LoVo (cell line): Measurements from ENCODE around the gene LPCAT3.

Experiments used
- DNase-seq: peaks from one replicate; pipeline ENCODE4 v3.0.0-alpha.2; 2016; ENCODE audit warnings: low spot score

Gene LPCAT3

DNA sequence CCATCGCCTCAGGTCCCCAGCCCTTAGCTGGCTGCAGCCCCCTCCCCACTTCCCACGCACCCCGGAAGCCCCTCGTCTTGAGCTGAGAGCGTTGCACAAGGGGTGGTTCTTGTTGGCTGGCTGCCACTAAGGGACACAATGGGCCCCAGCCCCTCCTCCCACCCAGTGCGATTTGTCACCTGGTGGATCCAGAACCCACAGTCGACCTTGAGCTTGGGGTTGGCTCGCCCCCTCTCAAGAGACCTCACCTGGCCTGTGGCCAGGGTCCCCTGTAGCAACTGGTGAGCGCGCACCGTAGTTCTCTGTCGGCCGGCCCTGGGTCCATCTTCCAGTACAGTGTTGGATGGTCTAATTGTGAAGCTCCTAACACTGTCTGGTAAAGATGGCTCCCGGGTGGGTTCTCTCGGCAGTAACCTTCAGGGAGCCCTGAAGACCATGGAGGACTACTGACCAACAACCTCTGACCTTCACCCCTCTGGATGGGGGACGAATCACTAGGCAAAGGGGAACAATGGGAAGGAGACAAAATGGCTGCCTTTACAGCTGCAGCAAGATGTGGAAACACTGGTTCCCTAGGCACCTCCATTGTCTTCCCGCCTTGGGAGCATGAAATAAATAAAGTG lies 54.4 kb downstream of the LPCAT3 start:
- peak; percentile 41 for DNase-seq

DNA sequence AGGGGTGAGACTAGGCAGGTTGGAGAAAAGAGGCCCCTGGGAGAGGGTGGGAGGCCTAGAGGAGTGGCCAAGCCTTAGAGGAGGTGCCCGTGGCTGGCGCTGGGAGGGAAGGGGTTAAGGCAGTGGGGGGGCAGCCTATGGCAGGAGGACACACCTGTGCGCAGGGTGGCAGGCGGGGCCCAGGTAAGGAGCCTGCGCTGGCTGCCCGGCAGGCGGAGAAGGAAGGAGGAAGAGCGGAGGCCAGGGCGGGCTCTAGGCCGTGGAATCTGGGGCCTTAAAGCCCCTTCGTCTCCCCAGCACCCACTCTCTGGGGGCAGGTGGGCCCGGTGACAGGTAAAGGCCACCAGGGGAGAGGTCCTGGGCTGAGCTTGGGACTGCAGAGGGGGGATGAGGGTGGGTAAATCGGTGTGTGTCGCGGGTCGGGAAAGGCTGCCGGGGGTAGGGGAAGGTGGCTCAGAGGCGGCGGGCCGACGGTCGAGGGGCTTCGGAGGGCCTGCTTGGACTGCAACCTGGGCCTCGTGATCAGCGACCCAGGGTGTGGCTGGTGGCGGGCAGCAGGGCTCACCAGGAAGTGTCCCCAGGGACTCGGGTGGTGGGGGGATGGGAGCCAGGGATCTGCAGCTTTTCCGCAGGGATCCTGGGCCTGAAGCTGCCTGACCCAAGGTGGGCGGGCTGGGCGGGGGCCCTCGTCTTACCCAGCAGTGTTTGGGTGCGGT lies 55.1 kb downstream of the LPCAT3 start:
- peak; percentile 95 for DNase-seq

DNA sequence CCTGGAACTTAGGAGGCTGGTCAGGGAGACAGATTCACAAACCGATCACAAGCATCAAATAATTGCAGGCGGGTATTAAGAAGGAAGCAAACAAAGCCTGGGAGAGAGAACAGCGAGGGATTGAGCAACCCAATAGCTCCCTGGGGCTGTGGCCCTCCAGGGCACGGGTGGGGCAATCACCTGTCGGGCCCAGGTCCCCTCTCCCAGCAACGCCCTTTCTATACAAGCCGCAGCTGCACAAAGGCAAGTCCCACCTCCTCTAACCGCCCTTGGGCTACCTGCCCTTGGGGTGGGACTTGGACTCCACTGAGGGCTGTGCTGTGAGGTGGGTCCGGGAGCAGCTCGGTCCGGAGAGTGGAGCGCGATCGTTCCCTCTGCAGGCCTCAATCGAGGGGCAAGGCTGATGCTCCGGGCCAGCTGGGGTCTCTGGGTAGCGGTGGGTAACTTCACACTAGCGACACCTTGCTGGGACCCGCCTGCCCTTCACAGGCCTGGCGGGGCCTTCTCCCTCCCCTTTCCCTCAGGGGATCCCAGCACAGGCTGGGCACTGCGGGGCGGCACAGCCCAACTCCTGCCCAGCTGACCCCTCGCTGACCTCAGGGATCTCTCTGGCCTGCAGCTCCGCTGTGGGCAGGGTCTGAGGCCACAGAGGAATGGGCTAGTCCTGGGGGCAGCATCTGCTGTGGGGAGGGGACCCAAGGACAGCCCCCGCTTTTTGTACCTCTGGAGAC lies 55.8 kb downstream of the LPCAT3 start:
- peak; percentile 82 for DNase-seq

DNA sequence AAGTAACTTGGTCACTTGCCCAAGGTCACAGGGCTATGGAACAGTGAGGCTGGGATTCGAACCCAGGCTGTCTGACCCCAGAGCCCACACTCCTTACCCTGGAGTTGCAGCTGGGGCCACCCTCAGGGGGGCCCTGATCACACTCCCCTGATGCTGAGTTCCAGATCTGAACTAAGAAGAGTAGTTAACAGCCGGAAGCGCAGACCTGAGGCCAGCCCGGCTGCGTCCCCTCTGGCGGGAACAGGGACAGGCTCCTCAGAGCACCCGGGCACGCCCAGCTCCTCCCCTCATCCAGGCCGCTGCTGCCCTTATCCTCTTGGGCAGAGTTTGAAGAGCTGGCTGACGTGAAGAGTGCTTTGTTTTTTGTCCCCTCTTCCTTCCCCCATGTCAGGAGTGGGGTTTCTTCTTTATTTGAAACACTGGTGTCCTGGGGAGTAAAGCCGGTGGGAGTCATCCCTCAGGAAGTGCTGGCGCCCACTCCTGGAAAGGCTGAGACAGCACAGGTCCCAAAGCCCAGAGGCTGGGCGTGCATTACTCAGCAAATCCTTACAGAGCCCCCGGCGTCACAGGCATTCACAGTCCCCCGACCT lies 56.5 kb downstream of the LPCAT3 start:
- peak; percentile 86 for DNase-seq

DNA sequence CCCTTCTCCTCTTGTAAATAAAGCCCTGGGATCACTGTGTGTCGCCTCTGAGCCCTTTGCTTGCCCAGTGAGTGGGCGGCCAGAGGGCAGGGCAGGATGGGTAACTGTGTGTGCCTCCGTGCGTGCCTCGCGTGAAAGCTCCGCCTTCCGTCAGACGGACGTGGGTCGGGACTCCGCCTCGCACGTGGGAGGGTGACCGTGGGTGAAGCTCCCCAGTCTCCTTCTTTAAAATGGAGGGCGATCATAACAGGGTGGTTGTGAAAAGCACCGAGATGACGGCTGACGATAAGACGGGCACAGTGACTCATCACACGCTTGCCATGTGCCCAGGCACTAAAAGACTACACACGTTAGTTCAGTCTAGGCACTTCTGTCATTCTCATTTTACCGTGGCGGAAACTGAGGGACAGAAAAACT lies 57.0 kb downstream of the LPCAT3 start:
- DNase-seq, result peak; percentile 83

DNA sequence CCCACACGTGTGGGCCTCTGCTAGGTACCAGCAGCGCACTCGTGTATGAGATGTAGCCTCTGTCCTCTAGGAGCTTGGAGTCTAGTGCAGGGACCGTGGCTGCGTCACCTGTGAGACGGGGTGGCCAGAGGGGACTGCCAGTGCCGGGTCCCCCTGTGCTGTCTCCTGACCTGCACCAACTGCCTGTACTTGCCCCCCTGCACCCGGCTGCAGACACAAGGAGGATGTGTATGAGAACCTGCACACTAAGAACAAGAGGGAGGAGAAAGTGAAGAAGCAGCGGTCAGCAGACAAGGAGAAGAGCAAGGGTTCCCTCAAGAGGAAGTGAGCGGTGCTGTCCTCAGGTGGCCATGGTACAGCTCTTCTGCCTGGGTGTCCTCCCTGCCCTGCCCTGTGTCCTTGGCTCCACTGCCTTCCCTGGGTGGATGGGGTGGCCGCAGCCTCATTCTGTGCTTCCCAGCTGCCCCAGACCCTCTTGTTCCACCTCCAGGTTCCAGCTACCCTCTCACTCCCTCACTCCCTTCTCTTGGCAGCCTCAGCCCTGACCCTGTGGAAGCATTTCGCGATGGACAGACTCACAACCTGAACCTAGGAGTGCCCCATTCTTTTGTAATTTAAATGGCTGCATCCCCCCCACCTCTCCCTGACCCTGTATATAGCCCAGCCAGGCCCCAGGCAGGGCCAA lies 57.5 kb downstream of the LPCAT3 start:
- no peak for DNase-seq

DNA sequence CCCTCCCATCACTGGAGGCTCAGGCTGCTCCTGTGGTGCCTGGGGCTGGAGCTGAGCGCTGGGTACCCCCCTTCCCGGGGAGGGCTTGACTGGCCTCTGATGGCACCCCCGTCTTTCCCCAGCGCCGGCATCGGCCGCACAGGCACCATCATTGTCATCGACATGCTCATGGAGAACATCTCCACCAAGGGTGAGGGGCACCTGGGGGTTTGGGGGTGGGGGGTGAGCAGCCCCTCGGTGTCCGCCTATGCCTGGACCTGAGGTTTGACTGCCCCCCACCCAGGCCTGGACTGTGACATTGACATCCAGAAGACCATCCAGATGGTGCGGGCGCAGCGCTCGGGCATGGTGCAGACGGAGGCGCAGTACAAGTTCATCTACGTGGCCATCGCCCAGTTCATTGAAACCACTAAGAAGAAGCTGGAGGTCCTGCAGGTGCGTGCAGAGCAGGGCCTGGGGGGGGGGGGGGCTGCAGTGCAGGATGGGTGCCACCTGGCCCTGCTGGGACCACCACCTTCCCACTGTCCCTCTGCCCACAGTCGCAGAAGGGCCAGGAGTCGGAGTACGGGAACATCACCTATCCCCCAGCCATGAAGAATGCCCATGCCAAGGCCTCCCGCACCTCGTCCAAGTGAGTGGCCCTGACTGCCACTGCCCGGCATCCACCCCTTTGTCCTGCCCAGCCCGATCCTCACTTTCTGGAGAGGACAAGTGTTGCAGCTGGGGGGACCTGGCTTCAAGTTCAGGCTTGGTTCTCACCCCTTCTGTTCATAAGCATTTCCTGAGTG lies 58.3 kb downstream of the LPCAT3 start:
- DNase-seq, result no peak

DNA sequence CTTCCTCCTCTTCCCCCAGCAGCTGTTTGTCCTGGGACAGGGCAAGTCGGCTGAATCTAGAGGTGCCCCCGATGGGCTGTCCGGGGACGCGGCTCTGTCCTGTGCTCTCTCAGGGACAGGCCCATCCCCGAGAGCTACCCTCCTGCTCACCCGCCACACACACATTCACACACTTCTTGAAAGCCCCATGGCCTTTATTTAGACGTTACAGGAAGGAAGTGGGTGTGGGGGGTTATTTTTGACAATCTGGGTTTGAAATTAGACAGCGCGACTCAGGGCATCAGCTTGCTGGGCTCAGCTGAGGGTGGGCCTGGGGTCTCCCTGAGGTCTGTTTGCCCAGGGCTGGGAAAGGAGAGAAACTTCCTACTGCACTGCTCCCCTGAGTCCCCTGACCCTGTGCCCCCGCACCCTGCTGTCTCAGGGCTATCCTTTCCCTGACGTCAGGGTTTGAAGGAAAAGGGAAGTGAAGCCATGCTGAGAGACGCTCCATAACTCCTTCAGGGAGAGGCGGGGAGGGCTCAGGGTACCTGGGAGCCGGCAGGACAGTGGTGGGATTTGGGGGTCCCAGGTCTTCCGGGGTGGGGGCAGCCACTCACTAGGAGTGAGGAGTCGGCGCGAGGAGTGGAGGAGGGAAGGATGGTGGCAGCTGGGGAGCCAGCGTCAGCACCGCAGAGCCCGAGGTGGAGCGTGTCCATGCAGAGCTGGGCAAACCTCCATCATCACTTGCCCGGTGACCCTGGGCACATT lies 59.0 kb downstream of the LPCAT3 start:
- DNase-seq, result no peak

DNA sequence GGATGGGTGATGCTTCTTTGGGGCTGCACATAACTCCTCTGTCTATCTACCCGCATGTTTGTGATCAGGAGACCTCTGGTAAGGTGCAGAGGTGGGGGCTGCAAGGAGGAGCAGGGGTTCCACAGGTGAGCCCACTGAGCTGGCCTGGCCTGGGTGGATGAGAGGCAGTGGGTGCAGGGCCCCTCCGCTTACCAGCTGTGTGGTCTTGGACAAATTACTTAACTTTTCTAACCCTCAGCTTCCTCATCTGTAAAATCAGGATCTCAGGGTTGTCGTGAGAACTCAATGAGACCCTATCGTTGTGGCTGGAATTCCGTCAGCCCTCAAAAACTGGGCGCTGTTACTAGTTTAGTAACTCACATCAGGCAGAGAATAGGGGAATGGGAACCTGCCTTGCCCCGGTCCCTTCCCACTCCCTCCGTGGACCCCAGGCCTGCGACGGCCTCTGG lies 59.6 kb downstream of the LPCAT3 start:
- DNase-seq, result no peak

DNA sequence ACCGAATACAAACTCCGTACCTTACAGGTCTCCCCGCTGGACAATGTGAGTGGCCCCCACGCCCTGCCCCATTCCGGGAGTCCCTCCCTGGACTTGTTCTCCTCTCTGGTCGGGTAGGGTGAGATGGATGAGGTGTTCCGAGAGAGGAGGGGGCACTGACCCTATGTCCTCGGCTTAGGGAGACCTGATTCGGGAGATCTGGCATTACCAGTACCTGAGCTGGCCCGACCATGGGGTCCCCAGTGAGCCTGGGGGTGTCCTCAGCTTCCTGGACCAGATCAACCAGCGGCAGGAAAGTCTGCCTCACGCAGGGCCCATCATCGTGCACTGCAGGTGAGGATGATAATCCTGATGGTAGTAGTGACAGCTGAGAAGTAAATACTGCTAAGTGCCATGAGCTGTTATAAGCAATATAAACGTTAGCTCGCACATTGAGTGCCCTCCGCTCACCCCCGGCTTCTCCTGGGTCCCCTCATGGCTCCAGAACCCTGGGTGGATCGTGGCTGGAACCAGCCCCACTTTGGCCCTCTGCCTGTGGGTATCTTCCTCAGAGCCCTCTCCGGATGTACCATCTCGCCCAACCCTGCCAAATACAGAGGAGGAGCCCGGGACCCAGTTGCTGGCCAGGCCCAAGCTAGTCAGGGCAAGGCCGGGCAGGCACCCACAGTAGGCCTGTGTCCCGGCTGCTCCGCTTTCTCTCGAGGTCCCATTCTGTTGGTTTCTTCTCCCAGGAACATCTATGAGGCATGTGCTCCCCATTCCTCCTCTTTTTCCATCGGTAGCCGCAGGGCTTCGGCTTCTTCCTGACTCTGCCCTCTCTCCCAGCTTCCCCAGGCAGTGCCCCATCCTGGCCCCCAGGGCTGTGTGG lies 60.3 kb downstream of the LPCAT3 start:
- no peak for DNase-seq

DNA sequence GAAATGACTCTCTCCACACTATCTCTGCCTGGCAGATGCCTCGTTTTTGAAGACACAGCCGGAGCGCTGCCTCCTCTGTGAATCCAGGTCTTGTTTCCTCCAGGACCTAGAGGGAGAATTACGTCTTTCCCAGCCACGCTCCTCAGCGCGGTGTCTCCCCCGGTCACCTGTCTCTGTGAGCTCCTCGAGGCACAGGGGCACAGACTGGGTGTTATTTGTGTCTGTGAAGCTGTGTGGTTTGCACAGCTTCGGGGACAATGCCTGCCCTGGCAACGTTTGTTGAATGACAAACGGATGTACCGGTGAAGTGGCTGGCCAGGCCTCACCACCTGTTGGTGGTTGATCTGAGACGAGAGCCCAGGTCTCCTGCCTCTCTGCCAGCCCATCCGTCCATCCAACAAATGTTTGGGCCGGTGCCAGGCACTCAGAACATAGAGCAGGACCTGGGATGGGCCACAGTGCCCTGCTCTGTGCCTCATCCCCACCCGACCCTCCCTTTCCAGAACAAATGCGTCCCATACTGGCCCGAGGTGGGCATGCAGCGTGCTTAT lies 61.0 kb downstream of the LPCAT3 start:
- DNase-seq, result no peak

DNA sequence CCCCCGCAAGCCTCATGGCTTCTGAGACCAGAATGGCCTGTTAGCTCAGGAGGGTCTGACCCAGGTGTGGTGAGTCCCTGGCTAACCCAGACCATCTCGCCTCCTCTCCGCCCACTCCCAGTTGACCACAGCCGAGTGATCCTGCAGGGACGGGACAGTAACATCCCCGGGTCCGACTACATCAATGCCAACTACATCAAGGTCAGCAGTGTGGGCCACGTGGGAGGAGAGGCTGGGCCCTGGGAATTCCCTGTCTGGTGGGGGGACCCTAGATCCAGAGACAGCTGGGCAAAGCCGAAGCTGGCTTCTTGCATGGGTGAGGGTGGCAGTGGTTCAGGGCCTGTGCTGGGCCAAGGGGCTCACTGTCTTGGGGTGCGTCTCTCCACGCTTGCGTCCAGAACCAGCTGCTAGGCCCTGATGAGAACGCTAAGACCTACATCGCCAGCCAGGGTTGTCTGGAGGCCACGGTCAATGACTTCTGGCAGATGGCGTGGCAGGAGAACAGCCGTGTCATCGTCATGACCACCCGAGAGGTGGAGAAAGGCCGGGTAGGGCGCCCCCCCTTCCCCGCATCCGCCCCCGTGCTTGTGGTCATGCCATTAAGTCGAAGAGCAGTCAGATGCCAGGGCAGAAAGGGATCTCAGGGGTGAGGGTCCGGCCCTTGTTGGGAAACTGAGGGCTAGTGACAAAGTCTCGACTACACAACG lies 62.1 kb downstream of the LPCAT3 start:
- DNase-seq, result no peak

DNA sequence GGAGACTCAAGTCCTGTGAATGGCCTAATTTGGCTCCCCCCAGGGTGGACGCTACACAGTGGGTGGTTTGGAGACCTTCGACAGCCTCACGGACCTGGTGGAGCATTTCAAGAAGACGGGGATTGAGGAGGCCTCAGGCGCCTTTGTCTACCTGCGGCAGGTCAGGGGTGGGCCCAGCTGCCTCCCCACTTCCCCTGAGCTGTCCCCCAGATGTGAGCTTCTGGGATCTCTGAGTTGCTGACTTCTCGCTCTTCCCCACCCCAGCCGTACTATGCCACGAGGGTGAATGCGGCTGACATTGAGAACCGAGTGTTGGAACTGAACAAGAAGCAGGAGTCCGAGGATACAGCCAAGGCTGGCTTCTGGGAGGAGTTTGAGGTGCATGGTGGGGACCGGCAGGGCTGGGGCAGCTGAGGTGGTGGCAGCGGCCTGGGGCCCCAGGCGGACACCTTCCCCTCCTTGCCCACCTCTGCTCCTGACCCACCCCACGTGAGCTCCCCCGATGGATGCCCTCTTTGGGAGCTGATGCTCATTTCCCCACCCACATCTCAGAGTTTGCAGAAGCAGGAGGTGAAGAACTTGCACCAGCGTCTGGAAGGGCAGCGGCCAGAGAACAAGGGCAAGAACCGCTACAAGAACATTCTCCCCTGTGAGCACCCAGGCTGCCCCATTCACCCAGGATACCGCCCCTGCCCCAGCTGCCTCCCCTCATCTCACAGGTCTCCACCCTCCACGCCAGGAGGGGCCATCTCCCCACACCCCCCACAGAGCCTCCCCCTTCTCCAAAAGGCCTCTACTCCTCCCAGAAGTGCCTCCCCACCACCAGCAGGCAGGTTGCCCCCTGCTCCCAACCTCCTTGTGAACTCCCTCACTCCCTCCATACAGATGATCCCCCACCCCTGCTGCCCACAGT lies 62.9 kb downstream of the LPCAT3 start:
- no peak for DNase-seq

DNA sequence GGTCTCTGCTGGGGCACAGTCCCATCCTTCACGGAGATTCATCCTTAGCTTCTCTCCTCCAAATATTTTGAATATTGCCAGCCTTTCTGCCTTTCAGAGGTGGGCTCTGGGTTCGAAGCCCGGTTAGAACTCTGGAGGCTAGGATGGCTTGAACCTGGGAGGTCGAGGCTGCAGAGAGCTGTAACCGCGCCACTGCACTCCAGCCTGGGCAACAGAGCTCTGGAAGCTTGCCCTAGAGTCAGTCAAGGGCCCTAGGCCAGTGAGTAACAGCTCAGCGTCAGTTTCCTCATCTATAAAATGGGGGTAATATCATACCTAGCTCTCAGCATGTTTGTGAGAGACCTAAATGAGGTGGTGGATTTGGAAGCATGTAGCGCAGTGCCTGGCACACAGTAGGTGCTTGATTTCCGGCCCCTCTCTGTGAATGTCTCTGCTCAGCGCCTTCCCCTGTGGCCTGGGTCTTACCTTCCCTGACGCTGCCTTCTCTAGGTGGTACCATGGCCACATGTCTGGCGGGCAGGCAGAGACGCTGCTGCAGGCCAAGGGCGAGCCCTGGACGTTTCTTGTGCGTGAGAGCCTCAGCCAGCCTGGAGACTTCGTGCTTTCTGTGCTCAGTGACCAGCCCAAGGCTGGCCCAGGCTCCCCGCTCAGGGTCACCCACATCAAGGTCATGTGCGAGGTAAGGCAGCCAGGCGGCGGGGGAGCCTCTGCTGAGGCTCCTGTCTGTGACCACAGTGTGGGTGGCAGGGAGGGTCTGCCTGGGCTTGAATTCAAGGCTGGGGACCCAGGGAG lies 63.8 kb downstream of the LPCAT3 start:
- DNase-seq, result no peak

DNA sequence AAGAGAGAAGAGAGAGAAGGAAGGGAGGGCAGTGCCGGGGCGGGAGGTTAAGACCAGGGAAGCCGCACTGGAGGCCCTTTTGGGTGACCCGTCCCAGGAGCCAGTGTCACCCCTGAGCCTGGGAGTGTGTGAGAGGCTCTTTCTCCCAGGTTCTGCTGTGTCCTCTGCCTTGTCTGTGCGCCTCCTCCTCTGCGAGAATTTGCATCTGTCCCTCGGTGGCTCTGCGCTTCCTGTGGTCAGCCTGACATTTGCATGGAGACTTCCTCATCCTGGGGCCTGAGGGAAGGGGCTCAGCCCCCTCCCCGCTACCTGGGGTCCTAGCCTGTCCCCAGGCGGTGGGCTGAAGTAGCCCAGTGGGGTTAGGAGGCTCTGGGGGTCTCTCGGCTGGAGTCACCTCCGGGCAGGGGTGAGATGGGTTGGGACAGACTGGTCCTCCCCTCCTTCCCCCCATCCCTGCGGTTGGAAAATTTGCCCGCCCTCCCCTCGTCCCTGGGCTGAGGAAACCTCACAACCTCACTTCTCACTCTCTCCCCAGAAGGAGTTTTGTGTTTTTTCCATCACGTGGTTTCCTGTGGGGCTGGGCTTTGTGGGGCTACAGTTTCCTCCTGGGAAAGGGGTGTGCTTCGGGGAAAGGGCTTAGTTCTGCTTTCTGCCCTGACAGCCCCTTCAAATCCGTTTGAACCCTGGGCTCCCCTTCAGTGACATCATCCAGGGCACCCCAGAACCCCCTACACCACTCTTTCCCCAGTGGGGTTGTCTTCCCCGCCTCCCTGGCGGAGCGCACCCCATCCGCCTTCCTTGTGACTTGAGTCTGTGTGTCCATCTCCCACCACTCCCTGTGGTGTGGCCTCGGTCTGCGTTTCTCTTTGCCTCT lies 64.6 kb downstream of the LPCAT3 start:
- DNase-seq, result no peak
